H1 (cell line): Measurements from ENCODE around the gene TBCD. TPM values are rescaled to one million over a fixed set of nuclear protein-coding genes. Genes with fewer than 3 reads are reported as not detected.

Experiments used
- ASH2L ChIP-seq: fragments of 200-600, 300-600 bp; sonication (generic); IDR thresholded peaks from one replicate; pipeline ENCODE4 v1.7.1; 2017; ENCODE audit warnings: low read length
- HDAC6 ChIP-seq: IDR thresholded peaks from one replicate; pipeline ENCODE4 v1.7.1; 2012; ENCODE audit warnings: low read depth, mild to moderate bottlenecking, inconsistent platforms, low read length, moderate library complexity
- KDM4A ChIP-seq: IDR thresholded peaks from one replicate; pipeline ENCODE4 v1.7.1; 2012; ENCODE audit warnings: low read depth, mild to moderate bottlenecking, moderate library complexity, low read length, inconsistent platforms; ENCODE audit not compliant: severe bottlenecking
- PHF8 ChIP-seq: fragments of 200-600 bp; sonication (generic); conservative IDR thresholded peaks from 2 replicates; pipeline ENCODE4 v1.7.1; 2012; ENCODE audit warnings: low read depth, mild to moderate bottlenecking, inconsistent platforms, low read length, moderate library complexity
- POLR2A ChIP-seq, 2 experiments: IDR thresholded peaks; 1 replicate in 1 of 2; 2 replicates in 1 of 2; pipeline ENCODE4 v1.6.1; 2011; ENCODE audit warnings: low read depth in 2 of 2, low read length in 2 of 2, mild to moderate bottlenecking in 2 of 2; ENCODE audit errors: control extremely low read depth in 1 of 2
- SIN3A ChIP-seq, 2 experiments: IDR thresholded peaks in 1 of 2; conservative IDR thresholded peaks in 1 of 2; 2 replicates each; pipeline ENCODE4 v1.6.1; 2011 to 2012; ENCODE audit warnings: low read length in 2 of 2, improper control_type of control experiment in 1 of 2, low read depth in 1 of 2, mild to moderate bottlenecking in 1 of 2
- SIRT6 ChIP-seq: IDR thresholded peaks from one replicate; pipeline ENCODE4 v1.7.1; 2012; ENCODE audit warnings: low read length, inconsistent platforms
- polyA plus RNA-seq, 7 experiments: library from polyadenylated mRNA; depleted of rRNA in 3 of 7; stranded (reverse) in 5 of 7; unstranded in 2 of 7; fragments of >200 nt in 5 of 7; fragments of 200-250 nt in 2 of 7; gene quantifications; 1 replicate in 5 of 7; 2 replicates in 1 of 7; 4 replicates in 1 of 7; pipeline versions ENCODE4 v1.2.1 to v1.2.3, GENCODE V29; 2011 to 2013; ENCODE audit warnings: missing spikeins in 2 of 7, mixed read lengths in 2 of 7
- total RNA-seq: library from RNA; stranded (reverse); fragmentation: NEBNext Ultra II Directional; extraction: Animal tissue kit (Norgen Biotek cat#: 25700); gene quantifications from 2 replicates; pipeline ENCODE4 v1.2.1, GENCODE V29; 2021
- TF ChIP-seq, protein P1 (sequence below): IDR thresholded peaks from 2 replicates; pipeline ENCODE4 v1.6.1; 2012; ENCODE audit warnings: low read length, inconsistent platforms

The TBCD gene
- total and polyA plus RNA-seq, 2 of the 8 experiments (the other 6 are each of a cell fraction or from before 2014, with no cell fraction given) = 118 to 162 TPM

GRCh38 chr17:82864713-82865248 is 112.9 kb downstream of the TBCD start (continued):
- no peak for TF ChIP-seq HDAC6
- no peak for TF ChIP-seq ASH2L
- TF ChIP-seq KDM4A = no peak
- TF ChIP-seq, protein P1, sequence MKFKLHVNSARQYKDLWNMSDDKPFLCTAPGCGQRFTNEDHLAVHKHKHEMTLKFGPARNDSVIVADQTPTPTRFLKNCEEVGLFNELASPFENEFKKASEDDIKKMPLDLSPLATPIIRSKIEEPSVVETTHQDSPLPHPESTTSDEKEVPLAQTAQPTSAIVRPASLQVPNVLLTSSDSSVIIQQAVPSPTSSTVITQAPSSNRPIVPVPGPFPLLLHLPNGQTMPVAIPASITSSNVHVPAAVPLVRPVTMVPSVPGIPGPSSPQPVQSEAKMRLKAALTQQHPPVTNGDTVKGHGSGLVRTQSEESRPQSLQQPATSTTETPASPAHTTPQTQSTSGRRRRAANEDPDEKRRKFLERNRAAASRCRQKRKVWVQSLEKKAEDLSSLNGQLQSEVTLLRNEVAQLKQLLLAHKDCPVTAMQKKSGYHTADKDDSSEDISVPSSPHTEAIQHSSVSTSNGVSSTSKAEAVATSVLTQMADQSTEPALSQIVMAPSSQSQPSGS = no peak
- no peak for TF ChIP-seq POLR2A (IDR thresholded peaks at IDR 0.05; ENCODE audit: control extremely low read depth in 1 of 2, low read depth in 2 of 2, low read length in 2 of 2)
- no peak for TF ChIP-seq SIRT6
- no peak for TF ChIP-seq SIN3A (conservative IDR thresholded peaks at IDR 0.05 in 1 of 2, IDR thresholded peaks at IDR 0.05 in 1 of 2; ENCODE audit: low read depth in 1 of 2, low read length in 2 of 2)
- TF ChIP-seq PHF8 = no peak
